ENCODE results near the gene PTTG1.

The PTTG1 gene

GRCh38 chr5:160421625-160422258 lies at the start of gene PTTG1:
PTTG1 (plus strand) TSS chr5:160421855; CDS start chr5:160422313, 458 bp downstream.
- peak within 1 kb of the TSS; percentile 62 for H3K4me3 ChIP-seq (ENCODE audit: low read depth, low read length)
- DNase-seq (ENCODE audit: low read depth) = peak; percentile 88

DNA sequence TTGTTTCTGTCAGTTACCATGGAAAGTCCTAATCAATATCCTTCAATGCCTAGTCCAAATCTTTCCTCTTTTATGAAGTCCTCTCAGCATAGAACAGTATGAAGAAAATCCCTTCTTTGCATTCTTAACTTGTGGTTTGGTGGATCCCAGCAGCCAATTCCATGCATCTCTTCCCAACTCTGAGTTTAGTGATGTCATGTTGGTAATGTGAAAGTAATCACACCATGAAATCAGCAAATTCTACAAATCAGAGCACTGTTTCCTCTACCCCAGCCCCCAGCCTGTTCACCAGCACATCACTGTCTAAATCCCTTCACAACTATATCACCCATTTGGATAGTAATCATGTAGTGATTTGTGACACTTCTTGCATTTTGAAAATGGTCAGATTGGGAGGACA lies 46.5 kb upstream of the PTTG1 start:
- no peak for DNase-seq (ENCODE audit: low read depth)
- H3K4me3 ChIP-seq (ENCODE audit: low read depth, low read length) = no peak overlapping the region

DNA sequence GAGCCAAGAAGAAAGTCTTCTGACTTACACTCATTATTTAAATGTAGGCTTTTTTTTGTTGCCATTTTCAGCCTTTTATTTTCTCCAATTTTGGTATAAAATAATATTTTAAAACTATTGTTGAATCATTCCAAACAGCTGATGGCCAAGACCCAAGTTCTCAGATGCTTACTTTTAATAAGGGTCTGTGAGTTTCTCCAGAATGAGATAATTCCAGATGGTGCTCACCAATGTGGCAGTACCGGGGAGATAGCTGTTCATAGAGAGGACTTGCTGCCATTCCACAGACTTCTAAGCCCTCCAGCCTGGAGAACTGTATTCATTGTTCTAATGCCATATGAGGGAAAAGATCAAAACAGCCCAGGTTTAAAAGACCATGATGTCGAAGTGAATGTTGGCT lies 46.0 kb upstream of the PTTG1 start:
- no peak overlapping the region for H3K4me3 ChIP-seq (ENCODE audit: low read depth, low read length)
- no peak for DNase-seq (ENCODE audit: low read depth)

DNA sequence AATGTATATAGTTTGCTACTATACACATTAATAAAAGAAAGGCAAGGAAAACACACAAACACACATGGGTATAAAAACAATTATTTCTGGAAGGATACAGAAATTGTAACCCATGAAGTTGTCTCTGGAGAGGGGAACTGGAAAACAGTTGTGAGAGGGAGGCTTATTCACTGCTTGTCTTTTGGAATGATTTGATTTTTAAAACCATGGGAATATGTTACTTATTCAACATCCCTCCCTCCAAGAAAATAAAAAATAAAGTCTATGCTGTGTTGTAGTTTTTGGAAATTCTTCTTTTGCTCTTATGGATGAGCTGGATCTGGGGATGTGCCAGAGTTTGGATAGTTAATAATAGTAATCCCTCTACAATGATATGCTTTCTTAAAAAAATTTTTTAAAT lies 45.2 kb upstream of the PTTG1 start:
- no peak overlapping the region for H3K4me3 ChIP-seq (ENCODE audit: low read depth, low read length)
- no peak for DNase-seq (ENCODE audit: low read depth)

- H3K4me3 ChIP-seq (ENCODE audit: low read depth, low read length) = no peak overlapping the region
- no peak for DNase-seq (ENCODE audit: low read depth)
Observed at GRCh38 chr5:160377651-160378050, 44.0 kb upstream of the PTTG1 start.

DNA sequence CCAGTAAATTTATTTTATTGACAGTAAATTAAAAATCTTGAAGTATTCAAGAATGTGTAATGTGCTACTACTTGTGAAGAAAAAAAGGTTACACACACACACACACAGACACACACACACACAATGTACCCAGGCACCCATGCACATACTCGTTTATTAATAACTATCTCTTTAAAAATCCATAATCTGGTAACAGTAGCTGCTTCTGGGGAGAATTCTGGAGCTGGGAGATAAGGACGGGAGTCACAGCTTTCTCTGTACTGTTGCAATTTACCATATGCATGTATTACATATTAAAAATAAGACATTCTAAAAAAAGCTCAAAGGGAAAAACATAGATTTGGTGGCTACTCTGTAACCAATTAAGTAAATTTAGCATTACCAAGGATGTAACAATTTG lies 43.3 kb upstream of the PTTG1 start:
- no peak for DNase-seq (ENCODE audit: low read depth)
- no peak overlapping the region for H3K4me3 ChIP-seq (ENCODE audit: low read depth, low read length)

DNA sequence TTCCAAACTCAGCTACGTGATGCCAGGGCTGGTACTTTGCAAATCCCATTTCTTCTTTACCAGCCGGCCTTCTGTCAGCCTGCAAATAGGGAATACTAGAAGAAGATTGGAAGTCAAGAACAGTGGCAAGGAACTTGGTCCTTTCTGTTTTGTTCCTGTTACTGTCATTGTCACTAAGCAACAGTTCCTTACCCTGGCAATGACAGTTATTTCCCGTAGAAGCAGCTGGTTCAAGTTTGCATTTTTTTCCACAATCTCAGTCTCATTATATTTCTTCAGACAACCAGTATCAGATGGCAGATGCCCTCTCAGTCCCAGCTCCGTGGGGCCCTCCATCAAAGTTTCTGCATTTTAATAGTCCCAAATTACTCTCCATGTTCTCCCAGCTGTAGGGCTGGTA lies 42.1 kb upstream of the PTTG1 start:
- H3K4me3 ChIP-seq (ENCODE audit: low read depth, low read length) = no peak overlapping the region
- DNase-seq (ENCODE audit: low read depth) = no peak

DNA sequence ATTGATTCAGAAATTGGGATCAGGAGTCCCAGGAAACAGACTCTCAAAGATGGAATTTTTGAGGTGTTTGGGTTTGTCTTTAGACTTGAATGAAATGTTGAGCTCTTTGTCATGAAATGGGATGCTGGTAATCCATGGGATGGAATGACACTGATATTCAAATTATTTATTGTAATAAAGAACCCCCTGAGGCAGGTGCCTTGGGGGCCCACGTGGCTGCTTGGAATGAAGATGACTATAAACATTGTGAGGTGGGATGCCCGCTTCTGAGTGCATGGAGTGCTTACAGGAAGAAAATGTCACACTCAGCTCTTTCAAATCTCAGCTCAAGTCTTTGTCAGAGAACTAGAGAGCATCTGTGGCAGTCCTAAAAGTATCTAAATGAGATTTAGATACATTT lies 41.6 kb upstream of the PTTG1 start:
- no peak overlapping the region for H3K4me3 ChIP-seq (ENCODE audit: low read depth, low read length)

GRCh38 chr5:160382346-160382745 lies 39.3 kb upstream of the PTTG1 start:
- no peak overlapping the region for H3K4me3 ChIP-seq (ENCODE audit: low read depth, low read length)
- no peak for DNase-seq (ENCODE audit: low read depth)

More for the DNA sequence above, 41.6 kb upstream of the PTTG1 start:
- DNase-seq (ENCODE audit: low read depth) = no peak

DNA sequence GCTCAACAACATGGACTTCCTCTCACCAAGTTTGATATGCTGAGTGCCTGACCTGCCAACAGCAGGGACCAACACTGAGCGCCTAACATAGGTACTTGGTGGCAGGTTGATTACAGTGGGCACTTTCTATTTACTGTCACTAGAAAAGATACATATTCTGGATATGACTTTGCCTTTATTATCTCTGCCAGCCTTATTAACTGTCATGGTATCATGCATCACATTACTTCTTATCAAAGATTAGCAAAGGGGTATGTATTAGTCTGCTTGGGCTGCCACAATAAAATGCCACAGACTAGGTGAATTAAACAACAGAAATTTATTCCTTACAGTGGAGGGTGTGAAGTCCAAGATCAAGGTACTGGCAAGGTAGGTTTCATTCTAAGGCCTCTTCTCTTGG lies 37.0 kb upstream of the PTTG1 start:
- no peak for DNase-seq (ENCODE audit: low read depth)
- no peak overlapping the region for H3K4me3 ChIP-seq (ENCODE audit: low read depth, low read length)

DNA sequence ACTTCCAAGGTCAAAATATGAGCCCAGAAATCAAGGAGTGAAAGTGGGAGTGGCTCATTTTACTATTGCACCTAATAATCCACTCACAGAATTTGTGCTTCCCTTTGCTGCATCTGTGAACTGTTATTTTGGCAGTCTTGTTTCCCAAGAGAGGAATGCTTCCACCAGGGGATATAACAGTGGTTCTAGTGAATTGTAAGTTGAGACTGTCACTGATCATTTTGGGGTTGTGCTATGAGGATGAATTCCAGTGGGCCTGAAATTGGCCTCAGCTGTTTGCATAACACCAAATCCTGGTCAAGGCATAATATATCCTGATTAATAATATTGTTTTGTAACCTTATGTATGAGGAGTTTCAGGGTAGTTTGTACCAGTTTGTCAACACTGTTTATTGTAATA lies 36.2 kb upstream of the PTTG1 start:
- H3K4me3 ChIP-seq (ENCODE audit: low read depth, low read length) = no peak overlapping the region
- DNase-seq (ENCODE audit: low read depth) = no peak

DNA sequence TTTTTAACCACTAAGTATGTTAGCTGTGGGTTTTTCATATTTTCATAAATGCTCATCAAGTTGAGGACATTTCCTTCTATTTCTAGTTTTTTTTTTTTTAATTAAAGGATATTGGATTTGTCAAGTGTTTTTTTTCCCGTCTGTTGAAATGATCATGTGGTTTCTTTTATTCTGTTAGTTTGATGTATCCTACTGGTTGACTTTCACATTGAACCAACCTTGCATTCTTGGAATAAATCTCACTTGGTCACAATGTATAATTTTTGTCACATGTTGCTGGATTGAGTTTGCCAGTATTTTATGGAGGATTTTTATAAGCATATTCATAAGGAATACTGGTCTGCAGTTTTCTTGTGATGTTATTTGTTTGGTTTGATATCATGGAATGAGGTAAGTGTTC lies 34.2 kb upstream of the PTTG1 start:
- DNase-seq (ENCODE audit: low read depth) = no peak

DNA sequence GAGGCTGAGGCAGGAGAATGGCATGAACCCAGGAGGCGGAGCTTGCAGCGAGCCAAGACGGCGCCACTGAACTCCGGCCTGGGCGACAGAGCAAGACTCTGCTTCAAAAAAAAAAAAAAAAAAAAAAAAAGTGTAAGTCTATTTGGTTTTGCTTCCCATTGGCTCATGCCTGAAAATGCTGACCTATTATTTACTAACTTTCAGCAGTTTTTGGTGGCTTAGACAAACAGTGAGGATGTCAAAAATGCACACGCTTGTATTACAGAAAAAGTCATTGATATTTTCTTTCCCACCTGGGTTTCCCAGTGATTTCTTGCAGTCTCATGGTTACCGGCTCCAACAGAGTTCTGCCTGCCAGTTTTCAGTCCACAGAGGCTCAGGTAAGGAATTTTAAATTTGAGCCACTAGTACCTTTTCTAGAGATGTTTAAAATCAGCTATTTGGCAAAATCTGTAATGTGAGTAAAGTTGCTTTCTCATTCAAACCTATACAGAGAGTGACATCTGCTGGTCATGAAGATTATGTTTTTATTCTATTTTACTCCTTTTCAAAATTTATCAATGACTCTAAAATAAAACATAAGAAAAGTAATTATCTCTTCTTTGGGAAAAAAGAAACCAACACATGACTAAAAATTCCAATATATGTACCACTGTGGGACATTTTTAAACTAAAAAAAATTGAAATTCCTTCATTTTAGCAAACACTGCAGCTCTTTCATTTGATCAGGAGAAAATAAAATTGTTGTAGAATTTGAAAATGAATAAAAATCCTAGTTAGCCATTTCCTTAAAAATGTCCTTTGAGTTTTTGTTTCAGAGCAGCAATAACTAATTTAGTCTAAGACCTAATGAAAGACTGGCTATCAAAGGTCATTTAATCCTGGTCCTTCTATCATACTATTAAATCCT lies 30.6 kb upstream of the PTTG1 start:
- DNase-seq (ENCODE audit: low read depth) = no peak
- H3K4me3 ChIP-seq (ENCODE audit: low read depth, low read length) = no peak overlapping the region

More for the DNA sequence above, 34.2 kb upstream of the PTTG1 start:
- H3K4me3 ChIP-seq (ENCODE audit: low read depth, low read length) = no peak overlapping the region

GRCh38 chr5:160395111-160395510 lies 26.5 kb upstream of the PTTG1 start:
- H3K4me3 ChIP-seq (ENCODE audit: low read depth, low read length) = no peak overlapping the region
- no peak for DNase-seq (ENCODE audit: low read depth)

- no peak for DNase-seq (ENCODE audit: low read depth)
- no peak overlapping the region for H3K4me3 ChIP-seq (ENCODE audit: low read depth, low read length)
Observed at GRCh38 chr5:160397492-160397891, 24.2 kb upstream of the PTTG1 start.

DNA sequence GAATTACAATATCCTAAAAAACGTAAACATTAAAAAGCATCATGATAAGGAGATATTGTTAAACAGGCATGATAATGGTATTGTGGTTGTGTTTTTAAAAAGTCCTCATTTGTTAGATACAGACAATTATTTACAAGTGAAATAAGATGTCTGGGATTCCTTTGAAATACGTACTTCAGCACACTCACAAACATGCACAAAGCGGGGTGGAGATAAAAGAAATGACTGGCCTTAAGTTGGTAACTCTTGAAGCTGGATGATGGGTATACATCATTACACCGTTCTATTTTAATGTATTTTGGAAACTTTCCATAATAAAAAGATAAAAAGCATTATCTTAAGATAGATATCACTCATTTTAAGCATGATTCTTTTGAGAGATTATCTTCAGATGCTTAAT lies 22.8 kb upstream of the PTTG1 start:
- peak overlapping the region; percentile 76 for H3K4me3 ChIP-seq (ENCODE audit: low read depth, low read length)
- DNase-seq (ENCODE audit: low read depth) = no peak

DNA sequence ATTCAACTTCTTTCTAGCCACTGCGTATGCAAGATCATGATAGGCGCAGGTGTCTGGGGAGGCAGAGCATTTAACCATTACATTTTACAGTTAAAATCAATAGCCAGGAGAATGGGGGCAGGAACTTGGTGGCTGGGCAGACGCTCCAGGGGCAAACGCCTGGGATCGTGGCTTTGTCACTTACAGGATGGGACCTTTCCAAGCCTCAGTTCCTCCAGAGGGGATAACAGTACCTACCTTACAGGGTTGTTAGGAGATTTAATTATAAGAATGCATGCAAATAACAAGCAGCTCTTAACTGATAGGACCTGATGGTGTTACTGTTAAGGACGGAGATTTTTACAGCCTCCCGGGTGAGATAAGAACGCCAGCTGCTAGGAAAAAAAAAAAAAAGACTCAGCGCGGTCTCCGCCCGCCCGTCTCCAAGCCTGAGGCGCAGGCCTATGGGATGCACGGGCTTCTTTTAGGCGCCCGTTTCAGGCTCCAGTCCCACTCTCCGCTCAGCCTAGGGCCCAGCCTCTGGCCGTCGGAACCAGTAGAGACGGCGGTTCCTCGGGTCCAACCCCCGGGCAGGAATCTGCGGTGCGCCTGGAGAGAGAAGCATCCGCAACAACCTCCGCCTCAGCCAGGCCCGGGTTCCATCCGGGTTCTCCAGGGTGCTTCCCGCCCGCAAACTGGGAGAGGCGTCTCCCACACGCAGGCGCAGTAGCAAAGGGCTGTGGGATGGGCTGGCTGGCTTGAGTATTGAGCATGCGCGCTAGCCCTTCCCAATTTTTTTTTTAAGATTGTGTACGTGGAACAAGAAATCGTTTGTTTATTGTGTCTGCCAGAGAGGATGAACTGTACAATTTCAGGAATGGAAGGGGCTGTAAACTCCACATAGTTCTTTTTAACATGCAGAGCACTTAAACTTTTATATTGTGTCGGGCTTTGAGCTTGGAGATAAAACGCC lies 22.0 kb upstream of the PTTG1 start, which contains the start of gene FAM200C:
FAM200C (minus strand) TSS at position 653 of the 952 bp plus-strand sequence. CDS start 4,564 bp downstream, outside the sequence.
- DNase-seq (ENCODE audit: low read depth) = peak; percentile 84
- peak within 1 kb of the TSS; percentile 76 for H3K4me3 ChIP-seq (ENCODE audit: low read depth, low read length)

GRCh38 chr5:160418561-160419457 lies 2.8 kb upstream of the PTTG1 start, which contains the start of gene SLU7:
SLU7 (minus strand) TSS chr5:160419081; CDS start chr5:160415294, 3,787 bp downstream.
- H3K4me3 ChIP-seq (ENCODE audit: low read depth, low read length) = peak within 1 kb of the TSS; percentile 96
- peak; percentile 89 for DNase-seq (ENCODE audit: low read depth)
